Measurements from ENCODE around the gene CYSTM1. TPM values are rescaled to one million over a fixed set of nuclear protein-coding genes. Genes with fewer than 3 reads are reported as not detected.

CYSTM1 gene
- polyA plus RNA-seq, 1 donor from 2014 or later: 6.6 TPM

DNA sequence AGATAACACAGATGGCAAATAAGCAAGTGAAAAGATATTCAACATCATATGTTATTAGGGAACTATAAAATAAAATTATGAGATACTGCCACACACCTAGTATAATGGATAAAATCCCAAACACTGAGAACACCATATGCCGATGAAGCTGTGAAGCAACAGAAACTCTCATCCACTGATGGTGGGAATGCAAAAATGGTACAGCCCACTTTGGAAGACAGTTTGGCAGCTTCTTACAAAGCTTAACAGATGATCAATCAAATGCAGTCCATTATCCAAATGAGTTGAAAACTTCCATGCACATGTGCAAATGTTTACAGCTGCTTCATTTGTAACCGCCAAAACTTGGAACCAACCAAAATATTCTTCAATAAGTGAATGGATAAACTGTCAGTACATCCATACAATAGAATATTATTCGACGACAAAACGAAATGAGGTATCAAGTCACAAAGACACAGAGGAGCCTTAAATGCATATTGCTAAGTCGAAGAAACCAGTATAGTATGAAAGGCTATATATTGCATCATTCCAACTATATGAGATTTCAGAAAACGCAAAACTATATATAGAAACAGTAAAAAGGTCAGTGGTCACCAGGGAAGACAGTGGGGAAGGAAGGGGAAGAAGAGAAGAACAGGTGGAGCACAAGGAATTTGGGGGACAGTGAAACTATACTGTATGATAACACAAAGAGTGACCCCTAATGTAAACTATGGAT lies 113.0 kb downstream of the CYSTM1 start:
- TF ChIP-seq POLR2AphosphoS5 (IDR thresholded peaks at IDR 0.05) (no peak), RAD21 (conservative IDR thresholded peaks at IDR 0.05) (no peak), SMC3 (conservative IDR thresholded peaks at IDR 0.05; ENCODE audit: poor library complexity) (no peak), EZH2 (IDR thresholded peaks at IDR 0.05; ENCODE audit: borderline replicate concordance, insufficient read depth, low read length, poor library complexity, severe bottlenecking) (no peak), EP300 (conservative IDR thresholded peaks at IDR 0.05; ENCODE audit: poor library complexity, severe bottlenecking) (no peak), TAF1 (IDR thresholded peaks at IDR 0.05; ENCODE audit: low read depth) (no peak), MXI1 (conservative IDR thresholded peaks at IDR 0.05; ENCODE audit: poor library complexity, severe bottlenecking) (no peak)
- TF ChIP-seq, protein P1, sequence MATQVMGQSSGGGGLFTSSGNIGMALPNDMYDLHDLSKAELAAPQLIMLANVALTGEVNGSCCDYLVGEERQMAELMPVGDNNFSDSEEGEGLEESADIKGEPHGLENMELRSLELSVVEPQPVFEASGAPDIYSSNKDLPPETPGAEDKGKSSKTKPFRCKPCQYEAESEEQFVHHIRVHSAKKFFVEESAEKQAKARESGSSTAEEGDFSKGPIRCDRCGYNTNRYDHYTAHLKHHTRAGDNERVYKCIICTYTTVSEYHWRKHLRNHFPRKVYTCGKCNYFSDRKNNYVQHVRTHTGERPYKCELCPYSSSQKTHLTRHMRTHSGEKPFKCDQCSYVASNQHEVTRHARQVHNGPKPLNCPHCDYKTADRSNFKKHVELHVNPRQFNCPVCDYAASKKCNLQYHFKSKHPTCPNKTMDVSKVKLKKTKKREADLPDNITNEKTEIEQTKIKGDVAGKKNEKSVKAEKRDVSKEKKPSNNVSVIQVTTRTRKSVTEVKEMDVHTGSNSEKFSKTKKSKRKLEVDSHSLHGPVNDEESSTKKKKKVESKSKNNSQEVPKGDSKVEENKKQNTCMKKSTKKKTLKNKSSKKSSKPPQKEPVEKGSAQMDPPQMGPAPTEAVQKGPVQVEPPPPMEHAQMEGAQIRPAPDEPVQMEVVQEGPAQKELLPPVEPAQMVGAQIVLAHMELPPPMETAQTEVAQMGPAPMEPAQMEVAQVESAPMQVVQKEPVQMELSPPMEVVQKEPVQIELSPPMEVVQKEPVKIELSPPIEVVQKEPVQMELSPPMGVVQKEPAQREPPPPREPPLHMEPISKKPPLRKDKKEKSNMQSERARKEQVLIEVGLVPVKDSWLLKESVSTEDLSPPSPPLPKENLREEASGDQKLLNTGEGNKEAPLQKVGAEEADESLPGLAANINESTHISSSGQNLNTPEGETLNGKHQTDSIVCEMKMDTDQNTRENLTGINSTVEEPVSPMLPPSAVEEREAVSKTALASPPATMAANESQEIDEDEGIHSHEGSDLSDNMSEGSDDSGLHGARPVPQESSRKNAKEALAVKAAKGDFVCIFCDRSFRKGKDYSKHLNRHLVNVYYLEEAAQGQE (IDR thresholded peaks at IDR 0.05; ENCODE audit: borderline replicate concordance): no peak
- TF ChIP-seq, protein P2, sequence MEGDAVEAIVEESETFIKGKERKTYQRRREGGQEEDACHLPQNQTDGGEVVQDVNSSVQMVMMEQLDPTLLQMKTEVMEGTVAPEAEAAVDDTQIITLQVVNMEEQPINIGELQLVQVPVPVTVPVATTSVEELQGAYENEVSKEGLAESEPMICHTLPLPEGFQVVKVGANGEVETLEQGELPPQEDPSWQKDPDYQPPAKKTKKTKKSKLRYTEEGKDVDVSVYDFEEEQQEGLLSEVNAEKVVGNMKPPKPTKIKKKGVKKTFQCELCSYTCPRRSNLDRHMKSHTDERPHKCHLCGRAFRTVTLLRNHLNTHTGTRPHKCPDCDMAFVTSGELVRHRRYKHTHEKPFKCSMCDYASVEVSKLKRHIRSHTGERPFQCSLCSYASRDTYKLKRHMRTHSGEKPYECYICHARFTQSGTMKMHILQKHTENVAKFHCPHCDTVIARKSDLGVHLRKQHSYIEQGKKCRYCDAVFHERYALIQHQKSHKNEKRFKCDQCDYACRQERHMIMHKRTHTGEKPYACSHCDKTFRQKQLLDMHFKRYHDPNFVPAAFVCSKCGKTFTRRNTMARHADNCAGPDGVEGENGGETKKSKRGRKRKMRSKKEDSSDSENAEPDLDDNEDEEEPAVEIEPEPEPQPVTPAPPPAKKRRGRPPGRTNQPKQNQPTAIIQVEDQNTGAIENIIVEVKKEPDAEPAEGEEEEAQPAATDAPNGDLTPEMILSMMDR (IDR thresholded peaks at IDR 0.05; ENCODE audit: poor library complexity, severe bottlenecking): no peak

DNA sequence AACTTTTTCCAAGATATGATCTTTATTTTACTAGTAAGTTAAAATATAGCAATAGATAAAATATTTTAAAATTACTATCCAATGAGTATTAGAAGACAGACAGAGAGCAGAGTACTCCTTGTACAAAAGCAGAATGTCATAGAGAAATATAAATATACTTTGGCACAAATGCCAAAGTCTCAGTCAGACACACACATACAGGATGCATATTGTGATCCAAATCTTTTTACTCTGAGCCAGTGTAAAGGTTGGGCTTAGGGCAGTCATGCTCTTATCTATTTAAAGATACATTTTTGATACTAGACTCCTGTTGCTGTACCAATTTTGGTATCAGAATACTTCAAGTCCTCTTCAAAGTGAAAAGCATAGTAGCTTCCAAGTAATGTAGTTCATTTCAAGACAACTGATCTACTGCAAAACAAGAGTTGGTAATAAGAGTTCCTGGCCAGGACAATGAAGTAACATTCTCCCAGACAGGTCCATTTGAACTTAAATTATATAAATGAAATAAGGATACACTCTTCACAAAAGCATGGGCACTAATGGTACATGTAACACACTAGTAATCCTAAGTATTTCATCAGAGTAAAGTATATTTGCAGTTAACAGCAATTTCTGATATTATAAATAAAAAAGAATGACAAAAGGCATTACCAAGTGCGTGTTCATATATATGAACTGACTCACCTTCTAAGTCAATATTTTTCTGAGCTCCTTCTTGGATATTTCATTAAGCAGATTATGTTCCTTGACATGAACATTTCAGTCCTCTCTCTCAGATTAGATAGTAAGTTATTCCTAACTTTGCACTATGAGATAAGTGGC lies 117.4 kb downstream of the CYSTM1 start:
- Histone ChIP-seq H3K27ac (ENCODE audit: low read length) (no peak overlapping the region), H3F3A (ENCODE audit: insufficient read depth, low read length, poor library complexity, severe bottlenecking) (no peaks in the 10 kb centered on the region), H3K36me3 (ENCODE audit: insufficient read depth, low read length) (peaks cover 6% of the 10 kb centered on the region), H3K9me3 (ENCODE audit: low read length) (no peaks in the 10 kb centered on the region), H4K20me1 (ENCODE audit: insufficient read depth) (no peaks in the 10 kb centered on the region), H3K79me2 (replicated peaks; ENCODE audit: insufficient read depth, low read length) (peaks cover 71% of the 10 kb centered on the region), H3K4me2 (ENCODE audit: low read length) (no peak overlapping the region), H3K9me2 (ENCODE audit: insufficient read depth, low read length) (no peaks in the 10 kb centered on the region), H3K4me3 (ENCODE audit: low read length) (no peak overlapping the region), H3K9ac (ENCODE audit: low read length) (no peak overlapping the region), H3K27me3 (ENCODE audit: insufficient read depth, low read depth, low read length) (no peaks in the 10 kb centered on the region), H2AFZ (ENCODE audit: low read depth, low read length) (no peak overlapping the region)
- TF ChIP-seq, protein P2 (IDR thresholded peaks at IDR 0.05; ENCODE audit: poor library complexity, severe bottlenecking): no peak
- TF ChIP-seq EZH2 (IDR thresholded peaks at IDR 0.05; ENCODE audit: borderline replicate concordance, insufficient read depth, low read length, poor library complexity, severe bottlenecking) (no peak), TAF1 (IDR thresholded peaks at IDR 0.05; ENCODE audit: low read depth) (no peak), SMC3 (conservative IDR thresholded peaks at IDR 0.05; ENCODE audit: poor library complexity) (no peak), EP300 (conservative IDR thresholded peaks at IDR 0.05; ENCODE audit: poor library complexity, severe bottlenecking) (no peak)

More for the DNA sequence above, 113.0 kb downstream of the CYSTM1 start:
- no peak overlapping the region for H3K4me2 ChIP-seq (ENCODE audit: low read length)
- H3K27me3 ChIP-seq (ENCODE audit: insufficient read depth, low read depth, low read length): no peaks in the 10 kb centered on the region
- H4K20me1 ChIP-seq (ENCODE audit: insufficient read depth): no peaks in the 10 kb centered on the region
- no peaks in the 10 kb centered on the region for H3K36me3 ChIP-seq (ENCODE audit: insufficient read depth, low read length)
- no peaks in the 10 kb centered on the region for H3F3A ChIP-seq (ENCODE audit: insufficient read depth, low read length, poor library complexity, severe bottlenecking)
- no peaks in the 10 kb centered on the region for H3K9me3 ChIP-seq (ENCODE audit: low read length)
- H3K27ac ChIP-seq (ENCODE audit: low read length): no peak overlapping the region
- H3K4me3 ChIP-seq (ENCODE audit: low read length): no peak overlapping the region
- no peaks in the 10 kb centered on the region for H3K9me2 ChIP-seq (ENCODE audit: insufficient read depth, low read length)
- no peak overlapping the region for H3K9ac ChIP-seq (ENCODE audit: low read length)
- H3K79me2 ChIP-seq (replicated peaks; ENCODE audit: insufficient read depth, low read length): peaks cover 44% of the 10 kb centered on the region
- H2AFZ ChIP-seq (ENCODE audit: low read depth, low read length): no peak overlapping the region

Measured in neural cell (in vitro differentiated cells).